HG03378 (cell line): ENCODE data around the gene RIOK1.

Experiments
- ATAC-seq: cut with Tn5 transposase; IDR thresholded peaks from one replicate; pipeline ENCODE4 v1.9.1; 2021; ENCODE audit warnings: mild to moderate bottlenecking, moderate library complexity; ENCODE audit not compliant: unreplicated experiment

The RIOK1 gene

GRCh38 chr6:7406743-7407142, 17.1 kb downstream of the RIOK1 start:
- ATAC-seq: no peak

GRCh38 chr6:7409740-7410139, 20.1 kb downstream of the RIOK1 start:
- no peak for ATAC-seq

GRCh38 chr6:7410851-7411250, 21.2 kb downstream of the RIOK1 start:
- no peak for ATAC-seq

- ATAC-seq: no peak
Observed at GRCh38 chr6:7411328-7411727, 21.7 kb downstream of the RIOK1 start.

- no peak for ATAC-seq
Observed at GRCh38 chr6:7413151-7413823, 23.7 kb downstream of the RIOK1 start.

GRCh38 chr6:7414811-7415210, 25.2 kb downstream of the RIOK1 start:
- no peak for ATAC-seq

GRCh38 chr6:7417684-7418083, 28.1 kb downstream of the RIOK1 start:
- no peak for ATAC-seq

GRCh38 chr6:7418238-7418905, 28.8 kb downstream of the RIOK1 start:
- ATAC-seq: no peak

GRCh38 chr6:7419065-7419464, 29.5 kb downstream of the RIOK1 start:
- no peak for ATAC-seq

GRCh38 chr6:7421066-7421465, 31.5 kb downstream of the RIOK1 start:
- ATAC-seq: no peak

- ATAC-seq: no peak
Observed at GRCh38 chr6:7424058-7424457, 34.5 kb downstream of the RIOK1 start.

- no peak for ATAC-seq
Observed at GRCh38 chr6:7424967-7425807, 35.6 kb downstream of the RIOK1 start.

GRCh38 chr6:7425808-7426190, 36.2 kb downstream of the RIOK1 start:
- no peak for ATAC-seq

GRCh38 chr6:7426447-7427169, 37.0 kb downstream of the RIOK1 start:
- no peak for ATAC-seq

- ATAC-seq: no peak
Observed at GRCh38 chr6:7431313-7431673, 41.7 kb downstream of the RIOK1 start.

GRCh38 chr6:7431674-7432390, 42.2 kb downstream of the RIOK1 start:
- no peak for ATAC-seq

GRCh38 chr6:7432391-7433120, 42.9 kb downstream of the RIOK1 start:
- ATAC-seq: no peak

GRCh38 chr6:7433121-7433617, 43.6 kb downstream of the RIOK1 start:
- ATAC-seq: no peak

- ATAC-seq: no peak
Observed at GRCh38 chr6:7434672-7435071, 45.1 kb downstream of the RIOK1 start.

- ATAC-seq: no peak
Observed at GRCh38 chr6:7438011-7438410, 48.4 kb downstream of the RIOK1 start.
